RPMI8226 (cell line): ENCODE measurements around the gene RORC.
"Not testable (repeated sequence)": the region's sequence is repeated elsewhere in the genome, so short reads cannot be mapped to it uniquely, and the experiment has no call there.

Experiments used
- DNase-seq: peaks from one replicate; pipeline ENCODE4 v3.0.0-alpha.2; 2015

The RORC gene

GRCh38 chr1:151803915-151804314 lies 27.7 kb downstream of the RORC start:
- no peak for DNase-seq

GRCh38 chr1:151803164-151803563 lies 28.4 kb downstream of the RORC start:
- no peak for DNase-seq

GRCh38 chr1:151802372-151802771 lies 29.2 kb downstream of the RORC start:
- DNase-seq = no peak

- DNase-seq = no peak
Observed at GRCh38 chr1:151801846-151802245, 29.8 kb downstream of the RORC start.

GRCh38 chr1:151801310-151801820 lies 30.2 kb downstream of the RORC start:
- DNase-seq = no peak

- no peak for DNase-seq
Observed at GRCh38 chr1:151800830-151801229, 30.8 kb downstream of the RORC start.

- no peak for DNase-seq
Observed at GRCh38 chr1:151799179-151800022, 32.2 kb downstream of the RORC start.

- DNase-seq = no peak
Observed at GRCh38 chr1:151798571-151798970, 33.0 kb downstream of the RORC start.

GRCh38 chr1:151790940-151791651 lies 40.5 kb downstream of the RORC start:
- peak; percentile 34 for DNase-seq

- peak; percentile 99 for DNase-seq
Observed at GRCh38 chr1:151790071-151790939, 41.3 kb downstream of the RORC start, which contains the start of gene TDRKH. Gene TDRKH, minus strand, starts transcription at chr1:151790500. Its CDS starts 7,478 bp downstream, at chr1:151783022.

GRCh38 chr1:151787689-151788088 lies 43.9 kb downstream of the RORC start:
- DNase-seq = no peak

GRCh38 chr1:151783796-151784195 lies 47.8 kb downstream of the RORC start:
- DNase-seq = no peak

- no peak for DNase-seq
Observed at GRCh38 chr1:151782741-151783140, 48.9 kb downstream of the RORC start.

- DNase-seq = peak; percentile 20
Observed at GRCh38 chr1:151782026-151782425, 49.6 kb downstream of the RORC start.

- not testable (repeated sequence) for DNase-seq
Observed at GRCh38 chr1:151780736-151781135, 50.9 kb downstream of the RORC start.

- no peak for DNase-seq
Observed at GRCh38 chr1:151779852-151780251, 51.8 kb downstream of the RORC start.

- no peak for DNase-seq
Observed at GRCh38 chr1:151777317-151777716, 54.3 kb downstream of the RORC start.

- no peak for DNase-seq
Observed at GRCh38 chr1:151776665-151777062, 54.9 kb downstream of the RORC start.

- no peak for DNase-seq
Observed at GRCh38 chr1:151775894-151776664, 55.5 kb downstream of the RORC start.

- DNase-seq = no peak
Observed at GRCh38 chr1:151774256-151774922, 57.2 kb downstream of the RORC start.

- DNase-seq = no peak
Observed at GRCh38 chr1:151773702-151774101, 57.9 kb downstream of the RORC start.
